IPS-NIHi7 (cell line): ENCODE data around the gene CTNND1.
A peak's percentile ranks its signal among the peaks of the same experiment; 100 is the strongest.

Experiments used
- DNase-seq: peaks from one replicate; pipeline ENCODE4 v3.0.0; 2012; ENCODE audit warnings: mixed read lengths; ENCODE audit errors: extremely low spot score

CTNND1 gene

GRCh38 chr11:57762235-57762861 lies 746 bp downstream of the CTNND1 start:
- DNase-seq, result no peak

GRCh38 chr11:57763568-57763967 lies 2.0 kb downstream of the CTNND1 start:
- DNase-seq, result no peak

- no peak for DNase-seq
These were observed 2.4 kb downstream of the CTNND1 start for GRCh38 chr11:57764021-57764420.

- DNase-seq, result no peak
These were observed 3.0 kb downstream of the CTNND1 start for GRCh38 chr11:57764566-57764965.

- DNase-seq, result no peak
These were observed 3.4 kb downstream of the CTNND1 start for GRCh38 chr11:57764972-57765371.

- DNase-seq, result no peak
These were observed 9.2 kb downstream of the CTNND1 start for GRCh38 chr11:57770793-57771192.

- DNase-seq, result no peak
These were observed 9.8 kb downstream of the CTNND1 start for GRCh38 chr11:57771365-57771764.

GRCh38 chr11:57772562-57772961 lies 11.0 kb downstream of the CTNND1 start:
- DNase-seq, result no peak

GRCh38 chr11:57773026-57773598 lies 11.5 kb downstream of the CTNND1 start:
- no peak for DNase-seq

GRCh38 chr11:57775491-57775890 lies 13.9 kb downstream of the CTNND1 start:
- DNase-seq, result no peak

GRCh38 chr11:57776031-57776521 lies 14.5 kb downstream of the CTNND1 start:
- DNase-seq, result peak; percentile 19

GRCh38 chr11:57776577-57777210 lies 15.1 kb downstream of the CTNND1 start:
- DNase-seq, result no peak

GRCh38 chr11:57777969-57778317 lies 16.3 kb downstream of the CTNND1 start:
- peak; percentile 33 for DNase-seq

GRCh38 chr11:57778318-57779037 lies 16.9 kb downstream of the CTNND1 start:
- DNase-seq, result peak; percentile 76

- DNase-seq, result peak; percentile 31
These were observed 17.7 kb downstream of the CTNND1 start for GRCh38 chr11:57779276-57779675.

GRCh38 chr11:57781529-57781943 lies 19.9 kb downstream of the CTNND1 start:
- DNase-seq, result peak; percentile 73

GRCh38 chr11:57785072-57785471 lies 23.5 kb downstream of the CTNND1 start:
- no peak for DNase-seq

- no peak for DNase-seq
These were observed 24.8 kb downstream of the CTNND1 start for GRCh38 chr11:57786436-57786835.

GRCh38 chr11:57787006-57787604 lies 25.5 kb downstream of the CTNND1 start:
- no peak for DNase-seq

- peak; percentile 49 for DNase-seq
These were observed 26.5 kb downstream of the CTNND1 start for GRCh38 chr11:57787920-57788702.

- no peak for DNase-seq
These were observed 27.1 kb downstream of the CTNND1 start for GRCh38 chr11:57788703-57789088.
